HEK293 (cell line): Measurements from ENCODE around the gene KDR.

Source experiments
- CTCF ChIA-PET: fragments of 350-600 bp; formaldehyde crosslinking; extraction: SDS; loops from one replicate; lab custom pipeline; 2021; ENCODE audit warnings: antibody characterized with exemption; lab: Yijun Ruan, JAX
- POLR2A ChIA-PET: fragments of 300-600 bp; formaldehyde crosslinking; extraction: SDS; loops from one replicate; lab custom pipeline; 2020; ENCODE audit warnings: antibody characterized with exemption, inconsistent platforms; lab: Yijun Ruan, JAX
- H3K27ac ChIP-seq: fragments of 200-500 bp; sonication (Bioruptor generic); 2 replicates; pipeline ENCODE4 v1.5.1; 2014; ENCODE audit warnings: low read depth, low read length, control low read depth, inconsistent platforms; ENCODE audit errors: extremely low read depth
- H3K36me3 ChIP-seq, 2 experiments: fragments of 200-500 bp in 1 of 2; sonication (Bioruptor generic) in 1 of 2; 1 replicate in 1 of 2; 2 replicates in 1 of 2; pipeline ENCODE4 v1.5.1; 2014 to 2017; ENCODE audit warnings: inconsistent platforms in 2 of 2, low read length in 2 of 2; ENCODE audit not compliant: control insufficient read depth in 2 of 2, insufficient read depth in 1 of 2
- H3K4me1 ChIP-seq: fragments of 200-500 bp; sonication (Bioruptor generic); 2 replicates; pipeline ENCODE4 v1.5.1; 2014; ENCODE audit warnings: mild to moderate bottlenecking, low read length, inconsistent platforms; ENCODE audit not compliant: control insufficient read depth, insufficient read depth
- H3K4me3 ChIP-seq: 2 replicates; pipeline ENCODE4 v1.5.1; 2011; ENCODE audit warnings: low read depth, mild to moderate bottlenecking, control low read depth, low read length, moderate library complexity
- H3K9me3 ChIP-seq: fragments of 200-500 bp; sonication (Bioruptor generic); 2 replicates; pipeline ENCODE4 v1.5.1; 2014; ENCODE audit warnings: low read depth, low read length, inconsistent platforms; ENCODE audit not compliant: control insufficient read depth, insufficient read depth
- BCL11B ChIP-seq: fragments of 450-650 bp; formaldehyde crosslinking; IDR thresholded peaks from 2 replicates; pipeline ENCODE4 v1.5.1; 2016; ENCODE audit warnings: low read depth, missing biosample characterization, missing genetic modification characterization
- EGR2 ChIP-seq: fragments of 450-650 bp; formaldehyde crosslinking; IDR thresholded peaks from 2 replicates; pipeline ENCODE4 v1.5.1; 2016; ENCODE audit warnings: low read depth, missing biosample characterization, missing genetic modification characterization
- GLI2 ChIP-seq: fragments of 450-650 bp; formaldehyde crosslinking; IDR thresholded peaks from 2 replicates; pipeline ENCODE4; 2017; ENCODE audit warnings: missing biosample characterization, missing genetic modification characterization, low read depth, borderline replicate concordance
- INSM2 ChIP-seq: fragments of 450-650 bp; formaldehyde crosslinking; IDR thresholded peaks from 2 replicates; pipeline ENCODE4 v1.5.1; 2016; ENCODE audit warnings: missing biosample characterization, missing genetic modification characterization
- KLF1 ChIP-seq: fragments of 450-650 bp; formaldehyde crosslinking; IDR thresholded peaks from 2 replicates; pipeline ENCODE4 v1.5.1; 2016; ENCODE audit warnings: missing biosample characterization, missing genetic modification characterization
- KLF16 ChIP-seq: fragments of 450-650 bp; formaldehyde crosslinking; IDR thresholded peaks from 2 replicates; pipeline ENCODE4 v1.5.1; 2017; ENCODE audit warnings: missing biosample characterization, missing genetic modification characterization
- KLF17 ChIP-seq: fragments of 450-650 bp; formaldehyde crosslinking; IDR thresholded peaks from 2 replicates; pipeline ENCODE4 v1.5.1; 2016; ENCODE audit warnings: missing biosample characterization, missing genetic modification characterization
- OSR2 ChIP-seq: fragments of 450-650 bp; formaldehyde crosslinking; IDR thresholded peaks from 2 replicates; pipeline ENCODE4 v1.5.1; 2016; ENCODE audit warnings: missing biosample characterization, missing genetic modification characterization
- TCF7L2 ChIP-seq: IDR thresholded peaks from 2 replicates; pipeline ENCODE4 v1.6.1; 2011; ENCODE audit warnings: low read depth, mild to moderate bottlenecking, inconsistent platforms, low read length, moderate library complexity, borderline replicate concordance
- ZBTB20 ChIP-seq: fragments of 450-650 bp; formaldehyde crosslinking; IDR thresholded peaks from 2 replicates; pipeline ENCODE4 v1.5.1; 2016; ENCODE audit warnings: missing biosample characterization, missing genetic modification characterization
- ZBTB48 ChIP-seq: fragments of 450-650 bp; formaldehyde crosslinking; IDR thresholded peaks from 2 replicates; pipeline ENCODE4 v1.5.1; 2016; ENCODE audit warnings: missing biosample characterization, missing genetic modification characterization
- ZBTB8A ChIP-seq: fragments of 450-650 bp; formaldehyde crosslinking; IDR thresholded peaks from 2 replicates; pipeline ENCODE4 v1.5.1; 2016; ENCODE audit warnings: missing biosample characterization, missing genetic modification characterization
- ZIC2 ChIP-seq: fragments of 450-650 bp; formaldehyde crosslinking; IDR thresholded peaks from 2 replicates; pipeline ENCODE4 v1.5.1; 2016; ENCODE audit warnings: missing biosample characterization, missing genetic modification characterization
- ZNF121 ChIP-seq: fragments of 450-650 bp; formaldehyde crosslinking; IDR thresholded peaks from 2 replicates; pipeline ENCODE4 v1.5.1; 2016; ENCODE audit warnings: missing biosample characterization, missing genetic modification characterization
- ZNF155 ChIP-seq: fragments of 450-650 bp; formaldehyde crosslinking; IDR thresholded peaks from 2 replicates; pipeline ENCODE4 v1.5.1; 2016; ENCODE audit warnings: missing biosample characterization, missing genetic modification characterization
- ZNF223 ChIP-seq: fragments of 450-650 bp; formaldehyde crosslinking; IDR thresholded peaks from 2 replicates; pipeline ENCODE4 v1.5.1; 2016; ENCODE audit warnings: missing biosample characterization, missing genetic modification characterization
- ZNF23 ChIP-seq: fragments of 450-650 bp; formaldehyde crosslinking; IDR thresholded peaks from 2 replicates; pipeline ENCODE4 v1.5.1; 2016; ENCODE audit warnings: missing biosample characterization, missing genetic modification characterization, borderline replicate concordance
- ZNF248 ChIP-seq: fragments of 450-650 bp; formaldehyde crosslinking; IDR thresholded peaks from 2 replicates; pipeline ENCODE4 v1.5.1; 2017; ENCODE audit warnings: missing biosample characterization, missing genetic modification characterization
- ZNF473 ChIP-seq: fragments of 450-650 bp; formaldehyde crosslinking; IDR thresholded peaks from 2 replicates; pipeline ENCODE4 v1.5.1; 2017; ENCODE audit warnings: missing biosample characterization, missing genetic modification characterization
- ZNF488 ChIP-seq: fragments of 450-650 bp; formaldehyde crosslinking; IDR thresholded peaks from 2 replicates; pipeline ENCODE4 v1.5.1; 2016; ENCODE audit warnings: missing biosample characterization, missing genetic modification characterization
- ZNF514 ChIP-seq: fragments of 450-650 bp; formaldehyde crosslinking; IDR thresholded peaks from 2 replicates; pipeline ENCODE4 v1.5.1; 2016; ENCODE audit warnings: missing biosample characterization, missing genetic modification characterization
- ZNF521 ChIP-seq: fragments of 450-650 bp; formaldehyde crosslinking; IDR thresholded peaks from 2 replicates; pipeline ENCODE4 v1.5.1; 2017; ENCODE audit warnings: missing biosample characterization, mild to moderate bottlenecking, missing genetic modification characterization
- ZNF624 ChIP-seq: fragments of 450-650 bp; formaldehyde crosslinking; IDR thresholded peaks from 2 replicates; pipeline ENCODE4 v1.5.1; 2017; ENCODE audit warnings: missing biosample characterization, missing genetic modification characterization
- ZNF701 ChIP-seq: fragments of 450-650 bp; formaldehyde crosslinking; IDR thresholded peaks from 2 replicates; pipeline ENCODE4 v1.5.1; 2016; ENCODE audit warnings: missing biosample characterization, missing genetic modification characterization
- ZNF837 ChIP-seq: fragments of 450-650 bp; formaldehyde crosslinking; IDR thresholded peaks from 2 replicates; pipeline ENCODE4 v1.5.1; 2016; ENCODE audit warnings: missing biosample characterization, missing genetic modification characterization

The KDR gene

GRCh38 chr4:55036405-55036804 lies 89.0 kb downstream of the KDR start:
- TF ChIP-seq ZNF521, result no peak
- no peak for TF ChIP-seq ZBTB8A
- TF ChIP-seq ZNF488, result no peak
- no peak for TF ChIP-seq ZNF155
- TF ChIP-seq ZBTB20, result no peak
- TF ChIP-seq ZNF473 (tag by site-specific recombination), result no peak
- no peak for TF ChIP-seq TCF7L2
- TF ChIP-seq EGR2 (tag by site-specific recombination), result no peak
- no peak for TF ChIP-seq ZNF514 (tag by site-specific recombination)
- TF ChIP-seq BCL11B (tag by site-specific recombination), result no peak
- TF ChIP-seq ZNF248 (tag by site-specific recombination), result no peak
- no peak for TF ChIP-seq ZNF223
- ChIA-PET CTCF (no interaction called here), POLR2A (no interaction called here)
- Histone ChIP-seq H3K4me1 (no peaks in the 10 kb centered on the region), H3K27ac (no peak overlapping the region), H3K36me3 (no peaks in the 10 kb centered on the region), H3K4me3 (no peak overlapping the region), H3K9me3 (no peaks in the 10 kb centered on the region)

GRCh38 chr4:55035892-55036291 lies 89.5 kb downstream of the KDR start:
- Histone ChIP-seq H3K4me3 (no peak overlapping the region), H3K27ac (no peak overlapping the region), H3K36me3 (no peaks in the 10 kb centered on the region)
- ChIA-PET CTCF (no interaction called here), POLR2A (no interaction called here)
- TF ChIP-seq KLF16 (tag by site-specific recombination), result no peak
- no peak for TF ChIP-seq KLF17 (tag by site-specific recombination)
- no peak for TF ChIP-seq ZNF837
- no peak for TF ChIP-seq INSM2 (tag by site-specific recombination)
- no peak for TF ChIP-seq ZNF701 (tag by site-specific recombination)
- no peak for TF ChIP-seq ZBTB48 (tag by site-specific recombination)
- no peak for TF ChIP-seq ZIC2 (tag by site-specific recombination)
- no peak for TF ChIP-seq OSR2 (tag by site-specific recombination)
- no peak for TF ChIP-seq ZNF23 (tag by site-specific recombination)
- TF ChIP-seq GLI2 (tag by site-specific recombination), result no peak
- no peak for TF ChIP-seq ZNF121 (tag by site-specific recombination)
- no peak for TF ChIP-seq ZNF624 (tag by site-specific recombination)
- no peak for TF ChIP-seq KLF1 (tag by site-specific recombination)
- TF ChIP-seq, all 188 proteins: peak for 0
- Histone ChIP-seq H3K9me3 (no peaks in the 10 kb centered on the region), H3K4me1 (no peaks in the 10 kb centered on the region; the same call in 1 of the 2 replicates)
